Subcutaneous abdominal adipose tissue (tissue), 5 donors: ENCODE data around the gene BCAS1.

Experiments
- H3K27ac ChIP-seq: one replicate; pipeline ENCODE4 v1.7.0; 2013; ENCODE audit warnings: low read depth, mild to moderate bottlenecking, inconsistent platforms, low read length, moderate library complexity
- H3K27me3 ChIP-seq, 5 donors: one replicate each; pipeline ENCODE4 v1.7.0; 2013; ENCODE audit warnings: low read length in 5 of 5, inconsistent platforms in 1 of 5; ENCODE audit not compliant: control insufficient read depth in 5 of 5, insufficient read depth in 4 of 5
- H3K36me3 ChIP-seq, 5 donors: one replicate each; pipeline ENCODE4 v1.7.0; 2013; ENCODE audit warnings: low read length in 5 of 5; ENCODE audit not compliant: control insufficient read depth in 5 of 5, insufficient read depth in 5 of 5
- H3K4me1 ChIP-seq, 5 donors: one replicate each; pipeline ENCODE4 v1.7.0; 2013; ENCODE audit warnings: low read length in 5 of 5, mild to moderate bottlenecking in 3 of 5, moderate library complexity in 1 of 5; ENCODE audit not compliant: control insufficient read depth in 5 of 5, insufficient read depth in 5 of 5
- H3K4me3 ChIP-seq, 5 donors: one replicate each; pipeline ENCODE4 v1.7.0; 2013; ENCODE audit warnings: low read length in 5 of 5, low read depth in 1 of 5
- H3K9ac ChIP-seq, 5 donors: one replicate each; pipeline ENCODE4 v1.7.0; 2013; ENCODE audit warnings: low read length in 5 of 5, mild to moderate bottlenecking in 4 of 5, moderate library complexity in 3 of 5
- H3K9me3 ChIP-seq, 5 donors: one replicate each; pipeline ENCODE4 v1.7.0; 2013; ENCODE audit warnings: low read length in 5 of 5; ENCODE audit not compliant: control insufficient read depth in 5 of 5
- donor health status: healthy.
- donor health status: healthy.
- donor health status: healthy.
- donor health status: healthy.
- donor health status: healthy.

The BCAS1 gene

GRCh38 chr20:53962388-53962787 is 108.0 kb downstream of the BCAS1 start:
- H3K4me3 ChIP-seq: no peak overlapping the region
- no peak overlapping the region for H3K27ac ChIP-seq
- H3K9ac ChIP-seq: no peak overlapping the region
- peaks cover 7 to 41% (median 17%) of the 10 kb centered on the region in 5 donors for H3K4me1 ChIP-seq
- H3K36me3 ChIP-seq: no peaks in the 10 kb centered on the region
- H3K27me3 ChIP-seq: no peaks in the 10 kb centered on the region
- H3K9me3 ChIP-seq: no peaks in the 10 kb centered on the region

GRCh38 chr20:53961527-53961926 is 108.9 kb downstream of the BCAS1 start:
- Histone ChIP-seq H3K9me3 (no peaks in the 10 kb centered on the region), H3K9ac (no peak overlapping the region), H3K27ac (no peak overlapping the region), H3K36me3 (no peaks in the 10 kb centered on the region), H3K4me1 (peaks cover 7 to 41% (median 17%) of the 10 kb centered on the region in 5 donors), H3K4me3 (no peak overlapping the region), H3K27me3 (no peaks in the 10 kb centered on the region)

GRCh38 chr20:53960579-53961272 is 109.7 kb downstream of the BCAS1 start:
- peak overlapping the region; percentile 90 for H3K27ac ChIP-seq
- H3K4me3 ChIP-seq: peak overlapping the region in 1 of 5 donors; percentile 31
- H3K36me3 ChIP-seq: no peaks in the 10 kb centered on the region
- H3K4me1 ChIP-seq: peaks cover 7 to 41% (median 17%) of the 10 kb centered on the region in 5 donors
- H3K27me3 ChIP-seq: no peaks in the 10 kb centered on the region
- no peaks in the 10 kb centered on the region for H3K9me3 ChIP-seq
- peak overlapping the region in 2 of 5 donors; percentile 17 to 25 for H3K9ac ChIP-seq

- peaks cover 7 to 41% (median 17%) of the 10 kb centered on the region in 5 donors for H3K4me1 ChIP-seq
- no peaks in the 10 kb centered on the region for H3K9me3 ChIP-seq
- H3K9ac ChIP-seq: peak overlapping the region in 3 of 5 donors; percentile 30 to 57 (median 51)
- no peaks in the 10 kb centered on the region for H3K27me3 ChIP-seq
- no peaks in the 10 kb centered on the region for H3K36me3 ChIP-seq
- H3K4me3 ChIP-seq: peak overlapping the region in 3 of 5 donors; percentile 31 to 45 (median 37)
- H3K27ac ChIP-seq: peak overlapping the region; percentile 90
These were observed 110.3 kb downstream of the BCAS1 start for GRCh38 chr20:53959911-53960578.

- H3K4me3 ChIP-seq: no peak overlapping the region
- H3K27ac ChIP-seq: no peak overlapping the region
- no peaks in the 10 kb centered on the region for H3K9me3 ChIP-seq
- peaks cover 7 to 32% (median 17%) of the 10 kb centered on the region in 5 donors for H3K4me1 ChIP-seq
- no peaks in the 10 kb centered on the region for H3K27me3 ChIP-seq
- H3K36me3 ChIP-seq: no peaks in the 10 kb centered on the region
- no peak overlapping the region for H3K9ac ChIP-seq
These were observed 112.1 kb downstream of the BCAS1 start for GRCh38 chr20:53958260-53958659.

- Histone ChIP-seq H3K9ac (no peak overlapping the region), H3K36me3 (no peaks in the 10 kb centered on the region), H3K27me3 (no peaks in the 10 kb centered on the region), H3K27ac (no peak overlapping the region), H3K4me1 (peaks cover 7 to 31% (median 17%) of the 10 kb centered on the region in 5 donors), H3K9me3 (peaks cover 0 to 4% (median 0%) of the 10 kb centered on the region in 5 donors), H3K4me3 (no peak overlapping the region)
These were observed 112.8 kb downstream of the BCAS1 start for GRCh38 chr20:53957451-53958172.

GRCh38 chr20:53956013-53956715 is 114.2 kb downstream of the BCAS1 start:
- no peak overlapping the region for H3K9ac ChIP-seq
- no peak overlapping the region for H3K27ac ChIP-seq
- no peaks in the 10 kb centered on the region for H3K36me3 ChIP-seq
- no peak overlapping the region for H3K4me3 ChIP-seq
- peaks cover 0 to 8% (median 0%) of the 10 kb centered on the region in 5 donors for H3K9me3 ChIP-seq
- H3K27me3 ChIP-seq: no peaks in the 10 kb centered on the region
- H3K4me1 ChIP-seq: peaks cover 7 to 29% (median 17%) of the 10 kb centered on the region in 5 donors

- Histone ChIP-seq H3K27me3 (no peaks in the 10 kb centered on the region), H3K9me3 (peaks cover 0 to 8% (median 0%) of the 10 kb centered on the region in 5 donors), H3K9ac (no peak overlapping the region), H3K27ac (no peak overlapping the region), H3K36me3 (no peaks in the 10 kb centered on the region), H3K4me3 (no peak overlapping the region), H3K4me1 (peaks cover 6 to 18% (median 12%) of the 10 kb centered on the region in 5 donors)
These were observed 115.4 kb downstream of the BCAS1 start for GRCh38 chr20:53954723-53955658.

GRCh38 chr20:53952528-53953096 is 117.8 kb downstream of the BCAS1 start:
- no peaks in the 10 kb centered on the region for H3K27me3 ChIP-seq
- H3K9ac ChIP-seq: no peak overlapping the region
- H3K36me3 ChIP-seq: no peaks in the 10 kb centered on the region
- H3K4me1 ChIP-seq: peaks cover 0 to 16% (median 7%) of the 10 kb centered on the region in 5 donors
- peaks cover 0 to 8% (median 0%) of the 10 kb centered on the region in 5 donors for H3K9me3 ChIP-seq
- no peak overlapping the region for H3K27ac ChIP-seq
- H3K4me3 ChIP-seq: no peak overlapping the region
